Mesothelial cell of epicardium (in vitro differentiated cells): ENCODE results near the gene INTS15. TPM values are rescaled to one million over a fixed set of nuclear protein-coding genes. Genes with fewer than 3 reads are reported as not detected.
"Not testable (repeated sequence)": the region's sequence is repeated elsewhere in the genome, so short reads cannot be mapped to it uniquely, and the experiment has no call there.

Experiments used
- DNase-seq, 2 experiments: peaks; one replicate each; pipeline ENCODE4 v3.0.0; 2021; ENCODE audit warnings: low spot score in 2 of 2; ENCODE audit not compliant: unreplicated experiment in 2 of 2
- H3K27ac Mint-ChIP-seq: 2 replicates; pipeline ENCODE4 v1.8.0; 2021; ENCODE audit warnings: mixed read lengths
- H3K27me3 Mint-ChIP-seq: 2 replicates; pipeline ENCODE4 v1.8.0; 2021; ENCODE audit warnings: low read depth, mixed read lengths
- H3K36me3 Mint-ChIP-seq: 2 replicates; pipeline ENCODE4 v1.8.0; 2021; ENCODE audit warnings: mixed read lengths
- H3K4me1 Mint-ChIP-seq: 2 replicates; pipeline ENCODE4 v1.8.0; 2021; ENCODE audit warnings: mixed read lengths
- H3K4me3 Mint-ChIP-seq: 2 replicates; pipeline ENCODE4 v1.8.0; 2021; ENCODE audit warnings: mild to moderate bottlenecking, moderate library complexity, mixed read lengths
- H3K9me3 Mint-ChIP-seq: 2 replicates; pipeline ENCODE4 v1.8.0; 2021; ENCODE audit warnings: mixed read lengths
- CTCF ChIP-seq: fragments of 200-600 bp; sonication (generic); IDR thresholded peaks from one replicate; pipeline ENCODE4 v1.5.0; 2021; ENCODE audit warnings: antibody characterized with exemption; ENCODE audit not compliant: unreplicated experiment
- total RNA-seq: library from RNA; stranded (reverse); gene quantifications from 3 replicates; pipeline ENCODE4 v1.2.1, GENCODE V29; 2021

INTS15 gene
- total RNA-seq, 1 donor from 2014 or later: 44.4 TPM

- DNase-seq: no peak
- no peaks in the 10 kb centered on the region for H3K27me3 Mint-ChIP-seq
- H3K9me3 Mint-ChIP-seq: no peaks in the 10 kb centered on the region
- no peak for TF ChIP-seq CTCF
- peak overlapping the region; percentile 53 for H3K27ac Mint-ChIP-seq
- H3K36me3 Mint-ChIP-seq: peaks cover 27% of the 10 kb centered on the region
- peak overlapping the region; percentile 89 for H3K4me3 Mint-ChIP-seq
- H3K4me1 Mint-ChIP-seq: peaks cover 5% of the 10 kb centered on the region
Observed at GRCh38 chr7:6578114-6579084, 11.4 kb upstream of the INTS15 start.

DNA sequence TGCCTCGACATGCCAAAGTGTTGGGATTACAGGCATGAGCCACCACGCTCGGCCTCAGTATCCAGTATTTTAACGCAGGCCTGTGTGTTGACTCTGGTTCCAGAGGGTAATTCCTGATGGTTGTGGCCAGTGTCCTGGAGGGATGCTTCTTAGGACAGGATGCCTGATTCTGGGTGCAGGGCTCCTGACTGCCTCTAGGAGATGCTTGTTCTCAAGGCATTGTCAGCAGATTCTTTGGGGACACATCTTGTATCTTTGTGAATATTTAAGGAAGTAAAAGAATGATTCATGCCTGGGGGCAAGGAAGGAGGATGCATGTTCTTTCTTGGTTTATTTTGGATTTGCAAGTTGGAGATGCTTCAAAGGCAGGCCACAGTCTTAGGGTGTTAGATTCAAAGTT, 10.4 kb upstream of the INTS15 start:
- TF ChIP-seq CTCF: no peak
- H3K9me3 Mint-ChIP-seq: no peaks in the 10 kb centered on the region
- H3K36me3 Mint-ChIP-seq: peaks cover 30% of the 10 kb centered on the region
- peak overlapping the region; percentile 30 for H3K27ac Mint-ChIP-seq
- peaks cover 5% of the 10 kb centered on the region for H3K4me1 Mint-ChIP-seq
- DNase-seq: no peak
- H3K27me3 Mint-ChIP-seq: no peaks in the 10 kb centered on the region
- H3K4me3 Mint-ChIP-seq: peak overlapping the region; percentile 89

GRCh38 chr7:6585746-6586432, 3.9 kb upstream of the INTS15 start:
- H3K27ac Mint-ChIP-seq, H3K4me3 Mint-ChIP-seq, DNase-seq, H3K9me3 Mint-ChIP-seq, H3K27me3 Mint-ChIP-seq, H3K4me1 Mint-ChIP-seq: not testable (repeated sequence)
- peaks cover 52% of the 10 kb centered on the region for H3K36me3 Mint-ChIP-seq

DNA sequence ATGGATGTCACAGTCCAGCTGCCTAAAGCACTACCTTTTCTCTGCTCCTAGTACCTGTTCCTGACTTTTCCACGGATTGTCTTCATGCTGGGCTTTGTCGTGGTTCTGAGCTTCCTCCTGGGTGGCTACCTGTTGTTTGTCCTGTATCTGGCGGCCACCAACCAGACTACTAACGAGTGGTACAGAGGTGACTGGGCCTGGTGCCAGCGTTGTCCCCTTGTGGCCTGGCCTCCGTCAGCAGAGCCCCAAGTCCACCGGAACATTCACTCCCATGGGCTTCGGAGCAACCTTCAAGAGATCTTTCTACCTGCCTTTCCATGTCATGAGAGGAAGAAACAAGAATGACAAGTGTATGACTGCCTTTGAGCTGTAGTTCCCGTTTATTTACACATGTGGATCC, 1.3 kb upstream of the INTS15 start:
- Mint-ChIP-seq H3K4me3 (peak overlapping the region; percentile 71), H3K36me3 (peaks cover 41% of the 10 kb centered on the region), H3K27me3 (no peaks in the 10 kb centered on the region), H3K4me1 (peaks cover 9% of the 10 kb centered on the region), H3K9me3 (no peaks in the 10 kb centered on the region), H3K27ac (no peak overlapping the region)
- TF ChIP-seq CTCF: no peak
- no peak for DNase-seq

- Mint-ChIP-seq H3K9me3 (no peaks in the 10 kb centered on the region), H3K36me3 (peaks cover 41% of the 10 kb centered on the region), H3K4me3 (peak overlapping the region; percentile 71), H3K27me3 (no peaks in the 10 kb centered on the region), H3K27ac (peak overlapping the region; percentile 71), H3K4me1 (peaks cover 9% of the 10 kb centered on the region)
- TF ChIP-seq CTCF: no peak
- no peak for DNase-seq
Observed at GRCh38 chr7:6589151-6589828, 531 bp upstream of the INTS15 start.
